Stimulated activated CD4-positive, alpha-beta T cell treated with anti-CD3 and anti-CD28 coated beads, TNF-alpha, amount 100 ng/mL, for 48 hours (primary cell): Measurements from ENCODE around the gene ARID1B.
"Not testable (repeated sequence)": the region's sequence is repeated elsewhere in the genome, so short reads cannot be mapped to it uniquely, and the experiment has no call there.

Source experiments
- DNase-seq, 3 donors: peaks; one replicate each; pipeline ENCODE4 v3.0.0-alpha.2; 2020; ENCODE audit warnings: low read depth in 3 of 3

The ARID1B gene

GRCh38 chr6:157020398-157020797, 243.2 kb downstream of the ARID1B start:
- no peak for DNase-seq

DNA sequence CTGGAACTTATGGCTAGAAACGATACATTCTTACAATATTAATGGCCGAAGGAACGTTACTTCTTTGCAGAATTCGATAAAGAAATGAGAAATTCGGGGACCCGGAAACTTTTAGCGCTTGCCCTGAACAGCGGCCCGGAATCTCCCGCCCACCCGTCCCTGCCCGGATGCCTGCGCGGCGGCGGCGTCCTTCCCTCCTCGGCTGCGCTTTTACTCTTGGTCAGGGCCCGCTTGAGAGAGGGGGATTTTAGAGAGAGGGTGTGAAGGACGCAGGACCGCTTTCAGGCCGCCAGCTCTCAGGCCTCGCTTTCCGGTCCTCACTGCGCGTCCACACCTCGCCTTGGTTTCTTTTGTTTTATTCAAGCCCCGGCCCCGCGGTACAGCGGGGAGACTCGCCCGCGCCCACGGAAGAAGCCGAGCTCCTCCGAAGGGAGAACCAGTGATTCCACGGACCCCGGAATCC, 243.7 kb downstream of the ARID1B start:
- peak; percentile 27 to 50 (median 38) for DNase-seq

DNA sequence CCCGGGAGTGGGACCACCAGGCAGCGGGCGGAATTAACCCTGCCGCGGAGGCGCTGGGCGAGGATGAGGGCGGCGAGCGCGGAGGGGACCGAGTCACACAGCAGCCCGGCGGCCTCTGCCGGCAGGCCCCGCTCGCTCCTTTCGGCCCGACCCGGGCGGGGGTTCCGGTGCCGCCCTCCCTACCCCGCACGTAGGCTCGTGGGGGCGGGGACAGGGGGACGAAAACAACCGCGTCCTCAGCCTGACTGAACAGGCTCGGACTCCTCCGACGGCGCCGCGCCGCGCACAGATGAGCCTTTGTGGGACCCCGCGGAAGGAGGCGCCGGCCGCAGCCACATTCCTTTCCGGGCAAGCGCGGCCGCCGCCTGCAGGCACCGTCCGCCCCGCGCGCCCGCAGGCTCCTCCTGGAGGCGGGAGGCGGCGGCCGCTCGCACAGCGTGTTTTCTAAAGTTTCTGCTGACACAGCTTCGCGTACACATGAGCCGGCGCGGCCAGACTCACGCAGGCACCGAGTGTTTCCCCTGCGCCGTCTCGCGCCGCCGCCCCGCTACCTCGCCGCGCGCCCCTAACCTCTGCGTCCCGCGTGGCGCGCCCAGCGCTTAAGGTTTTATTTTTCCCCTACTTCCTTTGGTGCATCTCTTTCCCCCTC, 244.3 kb downstream of the ARID1B start:
- DNase-seq = peak; percentile 71 to 84 (median 81)

GRCh38 chr6:157021993-157022740, 245.0 kb downstream of the ARID1B start:
- peak; percentile 65 to 84 (median 74) for DNase-seq

- DNase-seq = no peak
Observed at GRCh38 chr6:157023958-157024357, 246.8 kb downstream of the ARID1B start.

DNA sequence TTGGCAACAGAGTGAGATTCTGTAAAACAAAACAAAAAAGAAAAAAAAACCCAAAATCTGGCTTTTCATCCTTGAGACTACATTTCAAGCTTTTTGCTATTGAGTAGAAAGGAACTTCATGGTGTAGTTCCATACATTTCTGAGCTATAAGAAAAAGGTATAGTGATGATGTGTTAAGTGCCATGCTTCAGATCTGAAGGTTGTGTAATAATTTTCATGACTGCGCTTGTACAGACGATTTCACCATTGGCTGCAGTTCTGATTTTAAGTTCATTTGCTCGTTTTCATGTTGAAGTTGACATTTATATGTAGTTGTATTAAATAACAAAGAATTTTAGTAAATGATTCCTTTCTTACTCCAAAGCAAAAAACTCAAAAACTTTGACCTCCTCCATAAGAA, 247.6 kb downstream of the ARID1B start:
- no peak for DNase-seq

DNA sequence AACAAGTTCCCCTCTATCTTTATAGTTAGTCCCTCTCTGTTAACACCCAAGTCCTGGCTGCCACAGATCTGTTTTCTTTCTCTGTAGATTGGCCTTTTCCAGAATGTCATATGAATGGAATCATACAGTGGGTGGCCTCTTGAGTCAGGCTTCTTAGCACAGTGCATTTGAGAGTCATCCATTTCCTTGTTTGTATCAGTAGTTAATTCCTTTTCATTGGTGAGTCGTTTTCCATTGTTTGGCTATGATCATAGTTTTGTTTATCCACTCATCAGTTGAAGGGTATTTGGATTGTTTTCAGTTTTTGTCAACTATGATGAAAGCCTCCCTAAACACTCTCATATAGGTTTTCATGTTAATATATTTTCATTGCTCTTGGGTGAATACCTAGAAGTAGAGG, 248.3 kb downstream of the ARID1B start:
- DNase-seq = no peak

DNA sequence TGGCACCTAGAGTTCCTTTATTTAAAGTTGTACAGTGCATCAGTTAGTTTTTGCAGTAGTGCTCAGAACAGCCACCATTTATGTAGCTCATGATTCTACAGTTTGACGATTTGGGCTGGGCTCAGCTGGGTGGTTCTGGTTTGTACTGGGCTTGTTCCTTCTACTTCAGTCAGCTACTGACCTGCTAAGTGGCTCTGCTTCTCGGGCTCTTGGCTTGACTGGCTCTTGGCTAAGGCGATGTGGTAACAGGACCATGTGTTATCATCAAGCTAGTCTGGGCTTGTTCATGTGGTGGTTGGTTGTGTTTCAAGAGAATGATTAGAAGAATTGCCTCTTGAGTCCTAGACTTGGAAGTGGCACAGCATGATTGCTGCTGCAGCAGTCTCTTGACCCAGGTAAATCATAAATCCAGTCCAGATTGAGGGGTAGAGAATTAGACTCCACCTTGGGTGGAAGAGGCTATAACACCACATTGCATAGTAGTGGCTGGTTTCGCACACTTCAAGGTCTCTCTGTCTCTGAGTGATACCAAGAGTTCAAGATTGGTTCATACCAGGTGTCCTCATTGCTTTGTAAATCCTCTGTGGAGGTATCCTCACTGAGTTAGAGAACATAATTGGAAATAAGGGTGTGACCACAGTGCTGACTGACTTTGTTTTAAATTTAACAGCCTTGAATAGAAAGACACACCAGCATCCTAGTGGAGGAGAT, 253.0 kb downstream of the ARID1B start:
- no peak for DNase-seq

GRCh38 chr6:157030755-157031154, 253.6 kb downstream of the ARID1B start:
- no peak for DNase-seq

- DNase-seq = no peak
Observed at GRCh38 chr6:157032923-157033322, 255.7 kb downstream of the ARID1B start.

- no peak for DNase-seq
Observed at GRCh38 chr6:157033428-157034140, 256.4 kb downstream of the ARID1B start.

- no peak for DNase-seq
Observed at GRCh38 chr6:157034436-157035230, 257.5 kb downstream of the ARID1B start.

DNA sequence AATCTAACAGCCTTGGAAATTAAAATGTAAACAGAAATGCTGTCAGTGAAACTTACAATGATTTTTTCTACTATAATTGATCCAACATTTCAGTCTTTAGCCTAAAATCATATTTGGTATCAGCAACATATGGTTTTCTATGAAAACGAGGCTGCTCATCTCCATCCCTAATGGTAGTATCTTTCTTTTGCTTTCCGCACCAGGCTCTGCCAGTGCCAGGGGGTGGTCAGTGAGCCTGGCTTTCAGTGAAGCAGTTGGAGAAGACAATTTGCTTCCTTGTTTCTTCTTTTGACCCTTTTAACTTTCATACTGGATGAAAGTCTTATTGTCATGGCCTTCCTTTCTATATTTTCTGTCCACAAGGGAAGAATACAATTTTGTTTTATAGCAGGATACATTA, 258.4 kb downstream of the ARID1B start:
- no peak for DNase-seq

GRCh38 chr6:157036245-157036711, 259.1 kb downstream of the ARID1B start:
- DNase-seq = no peak

GRCh38 chr6:157037165-157037564, 260.0 kb downstream of the ARID1B start:
- no peak for DNase-seq

DNA sequence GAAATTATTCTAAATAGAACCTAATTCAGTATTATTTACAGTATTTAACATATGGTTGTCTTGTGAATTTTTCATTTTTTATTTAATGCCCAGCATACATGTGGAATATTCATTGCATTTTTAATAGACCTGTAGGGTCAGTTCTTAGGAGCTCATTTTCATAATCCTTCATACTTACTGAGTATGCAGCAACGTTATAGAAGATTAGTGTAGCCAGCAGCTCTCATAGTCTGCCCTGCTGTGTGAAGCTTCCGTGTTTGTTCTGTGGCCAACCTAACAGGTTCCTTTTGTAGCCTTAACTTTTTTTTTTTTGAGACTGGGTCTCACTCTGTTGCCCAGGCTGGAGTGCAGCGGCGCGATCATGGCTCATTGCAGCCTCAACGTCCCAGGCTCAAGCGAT, 261.4 kb downstream of the ARID1B start:
- no peak for DNase-seq

DNA sequence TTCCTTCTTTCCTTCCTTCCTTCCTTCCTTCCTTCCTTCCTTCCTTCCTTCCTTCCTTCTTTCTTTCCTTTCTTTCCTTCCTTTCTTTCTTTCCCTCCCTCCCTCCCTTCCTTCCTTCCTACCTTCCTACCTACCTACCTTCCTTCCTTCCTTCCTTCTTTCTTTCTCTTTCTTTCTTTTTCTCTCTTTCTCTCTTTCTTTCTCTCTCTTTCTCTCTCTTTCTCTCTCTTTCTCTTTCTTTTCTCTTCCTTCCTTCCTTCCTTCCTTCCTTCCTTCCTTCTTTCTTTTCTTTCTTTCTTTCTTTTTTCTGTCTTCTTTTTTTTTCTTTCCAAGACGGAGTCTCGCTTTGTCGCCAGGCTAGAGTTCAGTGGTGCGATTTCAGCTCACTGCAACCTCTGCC, 262.5 kb downstream of the ARID1B start:
- not testable (repeated sequence) for DNase-seq

DNA sequence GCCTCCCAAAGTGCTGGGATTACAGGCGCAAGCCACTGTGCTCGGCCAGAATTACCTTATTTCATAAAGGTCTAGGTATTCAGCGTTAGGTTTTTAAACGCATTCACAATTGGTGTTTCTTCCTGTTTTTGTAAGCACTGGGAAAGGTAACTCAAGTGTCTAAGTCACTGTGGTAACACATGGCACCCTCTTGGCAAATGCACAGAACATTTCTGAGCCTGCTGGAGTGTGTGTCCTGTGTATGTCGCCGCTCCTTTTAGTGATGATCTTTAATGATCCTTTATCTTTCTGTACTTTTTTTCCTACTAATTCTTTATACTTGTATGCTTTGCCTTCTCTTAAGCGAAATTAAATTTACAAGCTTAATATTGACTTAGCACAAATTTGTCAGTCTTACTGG, 263.0 kb downstream of the ARID1B start:
- DNase-seq = no peak

GRCh38 chr6:157045831-157046454, 268.8 kb downstream of the ARID1B start:
- no peak for DNase-seq

DNA sequence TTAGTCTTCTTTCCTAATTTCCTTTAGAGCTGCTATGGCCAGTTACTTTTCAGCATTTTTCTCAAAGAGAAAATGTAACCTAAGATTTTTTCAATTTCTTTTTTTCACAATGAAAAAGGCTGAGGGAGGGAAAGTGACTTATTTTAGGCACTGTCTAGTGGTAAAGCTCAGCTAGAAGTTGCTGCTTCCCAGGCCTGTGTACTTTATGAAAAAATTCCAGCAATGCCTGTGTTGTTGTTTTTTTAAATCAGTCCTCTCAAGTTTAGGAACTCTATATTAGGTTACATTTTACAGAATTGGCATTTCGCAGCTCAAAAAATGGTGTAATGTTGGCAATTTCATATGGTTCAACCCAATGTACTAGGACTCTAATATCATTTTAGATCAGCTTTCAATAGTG, 269.6 kb downstream of the ARID1B start:
- no peak for DNase-seq

DNA sequence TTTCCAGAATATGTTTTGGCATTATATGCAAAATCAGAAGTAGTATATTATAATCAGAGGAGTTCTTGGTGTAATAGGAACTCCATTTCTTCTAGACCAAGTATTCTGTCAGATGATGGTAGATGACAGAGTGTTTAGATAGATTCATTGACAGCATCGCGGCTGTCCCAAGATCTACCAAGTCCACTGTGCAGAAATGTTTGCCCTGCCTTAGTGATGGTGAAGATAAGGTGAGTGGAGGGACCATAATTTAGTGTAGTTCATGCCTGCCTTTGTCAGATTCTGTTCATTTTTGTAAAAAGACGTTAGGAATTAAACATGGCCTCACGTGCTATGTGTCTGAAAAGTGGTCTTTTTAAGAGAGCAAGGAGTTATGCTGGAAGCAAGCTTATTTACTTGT, 270.1 kb downstream of the ARID1B start:
- DNase-seq = no peak
